Thoracic aorta (tissue), 2 donors: ENCODE data around the gene SHISA5. TPM values are rescaled to one million over a fixed set of nuclear protein-coding genes. Genes with fewer than 3 reads are reported as not detected.

Source experiments
- ATAC-seq: fragments of 150-250 bp; one replicate; pipeline ENCODE4 v1.8.0; 2017; ENCODE audit warnings: low read depth; ENCODE audit not compliant: insufficient number of reproducible peaks, low FRiP score
- DNase-seq: peaks from one replicate; pipeline ENCODE4 v3.0.0-alpha.2; 2020; ENCODE audit warnings: low spot score
- H3K27ac ChIP-seq, 2 donors: fragments of 200-600 bp; sonication (generic); 1 replicate in 1 of 2; 2 replicates in 1 of 2; pipeline ENCODE4 v1.5.1; 2016; ENCODE audit warnings: mild to moderate bottlenecking in 2 of 2, moderate library complexity in 2 of 2
- H3K27me3 ChIP-seq: fragments of 200-600 bp; sonication (generic); replicated peaks from 2 replicates; pipeline ENCODE4 v1.6.0; 2016; ENCODE audit warnings: mild to moderate bottlenecking; ENCODE audit not compliant: insufficient read depth
- H3K36me3 ChIP-seq: fragments of 200-600 bp; sonication (generic); one replicate; pipeline ENCODE4 v1.5.1; 2016
- H3K4me1 ChIP-seq, 2 donors: fragments of 200-600 bp; sonication (generic); 1 replicate in 1 of 2; 2 replicates in 1 of 2; pipeline versions ENCODE4 v1.5.1 to v1.6.0; 2016; ENCODE audit warnings: low read depth in 2 of 2, mild to moderate bottlenecking in 1 of 2; ENCODE audit not compliant: control insufficient read depth in 1 of 2
- H3K4me3 ChIP-seq: fragments of 200-600 bp; sonication (generic); 2 replicates; pipeline ENCODE4 v1.5.1; 2016; ENCODE audit warnings: mild to moderate bottlenecking
- H3K9me3 ChIP-seq: fragments of 200-600 bp; sonication (generic); 2 replicates; pipeline ENCODE4 v1.5.1; 2016
- total RNA-seq, 2 donors: library from RNA; depleted of rRNA; stranded (reverse); fragments of >200 nt; gene quantifications; one replicate each; pipeline versions ENCODE4 v1.1.0 to v1.2.3, GENCODE V29; 2016
- TF ChIP-seq, protein P1 (sequence below): fragments of 200-600 bp; sonication (generic); IDR thresholded peaks from one replicate; pipeline ENCODE4 v1.5.1; 2019; ENCODE audit warnings: antibody characterized with exemption

The SHISA5 gene
- total RNA-seq, 2 donors from 2014 or later = 151 to 159 TPM

DNA sequence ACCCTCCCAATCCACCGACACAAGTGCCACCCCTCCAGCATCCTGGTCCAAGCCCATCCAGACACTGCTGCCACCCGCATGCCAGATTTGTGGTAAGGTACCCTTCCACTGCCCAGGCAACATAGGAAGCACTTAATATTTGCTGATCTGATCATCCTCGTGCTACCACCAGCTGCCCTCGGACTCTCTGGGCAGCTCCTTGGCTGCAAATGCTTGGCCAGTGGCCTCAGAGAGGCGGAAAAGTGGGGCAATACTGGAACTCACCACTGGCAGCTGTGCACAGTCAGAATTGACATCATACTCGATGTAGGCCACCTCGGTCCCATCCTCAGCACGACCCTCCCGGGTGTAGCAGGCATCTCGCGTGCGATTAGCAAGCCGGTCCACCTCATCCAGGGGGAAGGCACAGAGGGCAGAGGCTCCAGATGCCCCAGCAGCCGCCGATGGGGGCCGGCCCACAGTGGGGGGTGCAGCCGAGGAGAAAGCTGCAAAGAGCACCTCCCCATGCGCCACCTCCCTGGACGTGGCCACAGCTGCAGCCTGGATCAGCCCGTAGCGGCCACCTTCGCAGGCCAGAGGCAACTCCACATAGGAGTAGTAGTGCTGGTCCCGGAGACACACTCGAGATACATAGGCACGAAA, 80.6 kb downstream of the SHISA5 start:
- Histone ChIP-seq H3K9me3 (no peaks in the 10 kb centered on the region), H3K4me3 (no peak overlapping the region), H3K36me3 (peaks cover 36% of the 10 kb centered on the region), H3K27me3 (no peaks in the 10 kb centered on the region), H3K27ac (peak overlapping the region in 1 of 2 donors; percentile 15), H3K4me1 (peaks cover 34 to 69% of the 10 kb centered on the region in 2 donors)
- TF ChIP-seq, protein P1, sequence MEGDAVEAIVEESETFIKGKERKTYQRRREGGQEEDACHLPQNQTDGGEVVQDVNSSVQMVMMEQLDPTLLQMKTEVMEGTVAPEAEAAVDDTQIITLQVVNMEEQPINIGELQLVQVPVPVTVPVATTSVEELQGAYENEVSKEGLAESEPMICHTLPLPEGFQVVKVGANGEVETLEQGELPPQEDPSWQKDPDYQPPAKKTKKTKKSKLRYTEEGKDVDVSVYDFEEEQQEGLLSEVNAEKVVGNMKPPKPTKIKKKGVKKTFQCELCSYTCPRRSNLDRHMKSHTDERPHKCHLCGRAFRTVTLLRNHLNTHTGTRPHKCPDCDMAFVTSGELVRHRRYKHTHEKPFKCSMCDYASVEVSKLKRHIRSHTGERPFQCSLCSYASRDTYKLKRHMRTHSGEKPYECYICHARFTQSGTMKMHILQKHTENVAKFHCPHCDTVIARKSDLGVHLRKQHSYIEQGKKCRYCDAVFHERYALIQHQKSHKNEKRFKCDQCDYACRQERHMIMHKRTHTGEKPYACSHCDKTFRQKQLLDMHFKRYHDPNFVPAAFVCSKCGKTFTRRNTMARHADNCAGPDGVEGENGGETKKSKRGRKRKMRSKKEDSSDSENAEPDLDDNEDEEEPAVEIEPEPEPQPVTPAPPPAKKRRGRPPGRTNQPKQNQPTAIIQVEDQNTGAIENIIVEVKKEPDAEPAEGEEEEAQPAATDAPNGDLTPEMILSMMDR = no peak
- DNase-seq = no peak
- ATAC-seq = no peak

DNA sequence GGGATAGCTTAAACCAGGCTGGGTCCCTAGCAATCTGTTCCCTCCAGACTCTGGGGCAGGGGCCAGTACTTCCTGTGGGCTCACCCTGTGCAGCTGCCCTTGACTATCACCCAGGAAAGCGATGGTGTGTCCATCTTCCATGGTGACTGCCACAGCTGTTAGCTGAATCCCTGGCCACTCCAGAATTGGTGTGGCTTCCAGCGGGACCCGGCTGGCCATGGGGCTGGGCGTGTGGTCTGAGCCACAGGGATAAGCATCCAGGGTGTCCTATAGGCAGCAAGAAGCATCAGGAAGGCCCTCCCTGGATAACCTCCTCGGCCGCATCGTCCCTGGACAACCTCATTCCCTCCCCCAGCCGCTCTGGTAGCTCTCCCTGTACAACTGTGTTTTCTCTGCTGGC, 81.3 kb downstream of the SHISA5 start:
- DNase-seq = no peak
- TF ChIP-seq, protein P1 = no peak
- H3K4me3 ChIP-seq = no peak overlapping the region
- no peaks in the 10 kb centered on the region for H3K9me3 ChIP-seq
- H3K27me3 ChIP-seq = no peaks in the 10 kb centered on the region
- H3K36me3 ChIP-seq = peaks cover 42% of the 10 kb centered on the region
- no peak for ATAC-seq
- H3K27ac ChIP-seq = no peak overlapping the region
- H3K4me1 ChIP-seq = peaks cover 29 to 62% of the 10 kb centered on the region in 2 donors

DNA sequence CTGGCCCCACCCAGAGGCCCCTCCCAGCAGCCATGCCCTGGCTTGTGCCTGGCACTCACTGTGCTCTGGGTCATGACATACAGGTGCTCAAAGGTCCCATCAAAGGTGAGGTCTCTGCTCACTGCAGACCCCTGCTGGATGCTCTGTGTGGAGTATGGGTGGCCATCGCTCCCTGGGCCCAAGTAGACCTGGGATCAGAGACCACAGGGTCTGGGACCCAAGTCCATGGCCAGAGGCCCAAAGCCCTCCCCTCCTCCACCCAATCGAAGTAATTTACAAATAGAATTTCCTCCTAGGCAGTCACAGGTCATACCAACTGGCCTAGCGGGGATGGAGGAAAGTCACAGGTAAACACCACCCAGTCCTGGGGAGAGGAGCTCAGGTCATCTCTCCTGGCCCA, 81.7 kb downstream of the SHISA5 start:
- H3K27me3 ChIP-seq = no peaks in the 10 kb centered on the region
- ATAC-seq (no peak), DNase-seq (no peak)
- TF ChIP-seq, protein P1 = no peak
- peaks cover 26 to 58% of the 10 kb centered on the region in 2 donors for H3K4me1 ChIP-seq
- H3K27ac ChIP-seq = peak overlapping the region in 1 of 2 donors; percentile 21
- no peak overlapping the region for H3K4me3 ChIP-seq
- no peaks in the 10 kb centered on the region for H3K9me3 ChIP-seq
- H3K36me3 ChIP-seq = peaks cover 47% of the 10 kb centered on the region

DNA sequence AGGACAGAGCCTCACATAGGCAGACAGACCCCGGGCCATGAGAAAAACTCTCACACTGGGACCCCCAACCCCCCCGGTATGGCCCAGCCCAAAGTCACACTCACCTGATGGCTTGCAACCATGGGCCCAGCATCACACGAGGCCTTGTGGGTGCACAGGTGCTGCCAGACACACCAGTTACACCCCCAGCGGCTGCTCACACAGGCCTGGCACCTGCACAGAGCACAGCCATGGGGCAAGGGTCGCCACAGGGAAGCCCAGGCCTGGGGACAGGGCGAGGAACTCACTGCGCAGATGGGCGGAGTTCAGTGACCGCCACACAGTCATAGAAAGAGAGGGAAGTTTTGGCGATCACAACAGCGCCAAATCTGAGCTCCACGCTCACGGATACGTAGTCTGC, 83.4 kb downstream of the SHISA5 start:
- no peak for ATAC-seq
- Histone ChIP-seq H3K9me3 (no peaks in the 10 kb centered on the region), H3K4me1 (peaks cover 13 to 41% of the 10 kb centered on the region in 2 donors), H3K27me3 (no peaks in the 10 kb centered on the region), H3K36me3 (peaks cover 63% of the 10 kb centered on the region), H3K4me3 (no peak overlapping the region), H3K27ac (no peak overlapping the region)
- TF ChIP-seq, protein P1 = no peak
- DNase-seq = no peak

DNA sequence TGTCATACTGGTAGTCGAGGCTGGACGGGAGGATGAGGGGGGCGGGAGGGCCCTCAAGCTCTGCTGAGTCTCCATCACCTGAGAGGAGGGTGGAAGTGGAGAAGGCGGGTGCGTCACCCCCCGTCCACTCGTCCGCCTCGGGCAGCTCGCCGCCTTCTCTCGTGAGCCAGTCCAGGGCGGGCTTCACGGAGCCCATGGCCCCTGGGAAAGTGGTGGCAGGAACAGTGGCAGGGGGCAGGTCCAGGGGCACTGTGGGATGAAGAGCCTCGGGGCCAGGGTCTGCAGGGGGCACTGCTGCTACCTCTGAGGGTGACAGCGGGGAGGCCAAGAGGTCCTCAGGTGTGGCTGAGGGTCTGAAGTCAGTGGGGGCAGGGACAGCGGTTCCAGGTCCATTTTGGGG, 84.4 kb downstream of the SHISA5 start:
- no peaks in the 10 kb centered on the region for H3K9me3 ChIP-seq
- peaks cover 72% of the 10 kb centered on the region for H3K36me3 ChIP-seq
- peaks cover 4 to 40% of the 10 kb centered on the region in 2 donors for H3K4me1 ChIP-seq
- DNase-seq (no peak), ATAC-seq (no peak)
- no peak overlapping the region for H3K4me3 ChIP-seq
- no peak overlapping the region for H3K27ac ChIP-seq
- H3K27me3 ChIP-seq = no peaks in the 10 kb centered on the region
- TF ChIP-seq, protein P1 = no peak
